OCI-LY7 (cell line): ENCODE results near the gene RBBP7.

Experiments
- CTCF ChIP-seq: fragments of 200-600 bp; sonication (generic); conservative IDR thresholded peaks from 2 replicates; pipeline ENCODE4 v1.5.1; 2014; ENCODE audit warnings: mild to moderate bottlenecking, antibody characterized with exemption, low read length, moderate library complexity, mixed read lengths
- EZH2phosphoT487 ChIP-seq: fragments of 200-600 bp; sonication (generic); IDR thresholded peaks from 2 replicates; pipeline ENCODE4 v1.6.1; 2018; ENCODE audit warnings: low read depth, borderline replicate concordance, mild to moderate bottlenecking, mixed run types, antibody characterized with exemption, low read length, moderate library complexity, mixed read lengths

DNA sequence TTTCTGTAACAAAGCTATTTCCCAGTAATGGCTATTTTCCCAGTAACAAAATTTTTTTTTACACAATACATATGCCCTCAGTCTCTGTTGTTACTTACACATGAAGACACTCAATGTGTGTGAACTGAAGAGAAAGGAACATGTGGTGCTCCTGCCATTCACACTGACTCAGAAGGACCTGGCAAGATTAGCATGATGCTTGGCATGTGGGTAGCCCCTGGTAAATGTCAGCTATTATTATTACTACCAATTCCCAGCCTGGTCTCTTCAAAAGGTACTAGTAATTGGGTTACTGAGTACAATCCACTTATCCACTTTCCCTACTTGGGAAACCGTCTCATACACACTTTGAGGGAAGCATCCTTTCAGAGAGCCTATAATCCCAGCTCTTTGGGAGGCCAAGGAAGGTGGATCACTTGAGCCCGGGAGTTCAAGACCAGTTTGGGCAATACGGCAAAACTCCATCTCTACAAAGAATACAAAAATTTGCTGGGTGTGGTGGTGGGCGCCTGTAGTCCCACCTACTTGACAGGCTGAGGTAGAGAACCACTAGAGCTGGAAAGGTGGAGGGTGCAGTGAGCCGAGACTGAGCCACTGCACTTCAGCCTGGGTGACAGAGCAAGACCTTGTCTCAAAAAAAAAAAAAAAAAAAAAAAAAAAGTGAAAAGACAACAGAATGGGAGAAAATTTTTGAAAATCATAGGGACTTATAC lies 14.6 kb downstream of the RBBP7 start:
- no peak for TF ChIP-seq CTCF
- TF ChIP-seq EZH2phosphoT487: no peak
